Prostate gland (tissue), 2 donors: ENCODE data around the gene NR5A2. TPM values are rescaled to one million over a fixed set of nuclear protein-coding genes. Genes with fewer than 3 reads are reported as not detected.

Experiments used
- DNase-seq: peaks from one replicate; pipeline ENCODE4 v3.0.0-alpha.2; 2019; ENCODE audit warnings: low spot score
- H3K27ac ChIP-seq, 2 donors: fragments of 200-600 bp; sonication (generic); 2 replicates each; pipeline ENCODE4 v1.5.1; 2017 to 2019
- H3K27me3 ChIP-seq: fragments of 200-600 bp; sonication (generic); replicated peaks from 2 replicates; pipeline ENCODE4 v1.5.1; 2019; ENCODE audit not compliant: insufficient read depth
- H3K36me3 ChIP-seq, 2 donors: fragments of 200-600 bp; sonication (generic); 1 replicate in 1 of 2; 2 replicates in 1 of 2; pipeline versions ENCODE4 v1.5.1 to v1.8.1; 2017 to 2019
- H3K4me1 ChIP-seq: fragments of 200-600 bp; sonication (generic); replicated peaks from 2 replicates; pipeline ENCODE4 v1.5.1; 2019
- H3K4me3 ChIP-seq, 2 donors: fragments of 200-600 bp; sonication (generic); 2 replicates each; pipeline ENCODE4 v1.5.1; 2017 to 2019
- H3K9me3 ChIP-seq: fragments of 200-600 bp; sonication (generic); 2 replicates; pipeline ENCODE4 v1.5.1; 2017
- POLR2A ChIP-seq: fragments of 450-650 bp; IDR thresholded peaks from one replicate; pipeline ENCODE4 v1.6.1; 2016; ENCODE audit warnings: antibody characterized with exemption, mild to moderate bottlenecking
- POLR2AphosphoS5 ChIP-seq: sonication (generic); formaldehyde crosslinking; IDR thresholded peaks from one replicate; pipeline ENCODE4 v1.6.1; 2017; ENCODE audit warnings: antibody characterized with exemption
- WGBS: methylation state at CpG from one replicate; pipeline ENCODE4 v1.1.5; 2018; 5-methylcytosine and 5-hydroxymethylcytosine counted together
- intact Hi-C: fragments of 100-400 bp; cut with DNase I; formaldehyde crosslinking; loops from one replicate; pipeline ENCODE4 v1.14.2; 2022
- total RNA-seq, 2 donors: library from RNA; depleted of rRNA; stranded (reverse); fragments of >200 nt; gene quantifications; one replicate each; pipeline ENCODE4 v1.1.0, GENCODE V29; 2016
- TF ChIP-seq, protein P1 (sequence below), 4 experiments: fragments of 200-600 bp in 2 of 4; fragments of 450-650 bp in 2 of 4; sonication (generic) in 2 of 4; IDR thresholded peaks; 1 replicate in 3 of 4; 2 replicates in 1 of 4; pipeline ENCODE4 v1.5.1; 2016 to 2019; ENCODE audit warnings: antibody characterized with exemption in 4 of 4, mild to moderate bottlenecking in 2 of 4, moderate library complexity in 2 of 4

The NR5A2 gene
- total RNA-seq, 2 donors from 2014 or later = 0.87 to 2.7 TPM

- TF ChIP-seq POLR2AphosphoS5 = no peak
- TF ChIP-seq POLR2A = no peak
- TF ChIP-seq, protein P1, sequence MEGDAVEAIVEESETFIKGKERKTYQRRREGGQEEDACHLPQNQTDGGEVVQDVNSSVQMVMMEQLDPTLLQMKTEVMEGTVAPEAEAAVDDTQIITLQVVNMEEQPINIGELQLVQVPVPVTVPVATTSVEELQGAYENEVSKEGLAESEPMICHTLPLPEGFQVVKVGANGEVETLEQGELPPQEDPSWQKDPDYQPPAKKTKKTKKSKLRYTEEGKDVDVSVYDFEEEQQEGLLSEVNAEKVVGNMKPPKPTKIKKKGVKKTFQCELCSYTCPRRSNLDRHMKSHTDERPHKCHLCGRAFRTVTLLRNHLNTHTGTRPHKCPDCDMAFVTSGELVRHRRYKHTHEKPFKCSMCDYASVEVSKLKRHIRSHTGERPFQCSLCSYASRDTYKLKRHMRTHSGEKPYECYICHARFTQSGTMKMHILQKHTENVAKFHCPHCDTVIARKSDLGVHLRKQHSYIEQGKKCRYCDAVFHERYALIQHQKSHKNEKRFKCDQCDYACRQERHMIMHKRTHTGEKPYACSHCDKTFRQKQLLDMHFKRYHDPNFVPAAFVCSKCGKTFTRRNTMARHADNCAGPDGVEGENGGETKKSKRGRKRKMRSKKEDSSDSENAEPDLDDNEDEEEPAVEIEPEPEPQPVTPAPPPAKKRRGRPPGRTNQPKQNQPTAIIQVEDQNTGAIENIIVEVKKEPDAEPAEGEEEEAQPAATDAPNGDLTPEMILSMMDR (IDR thresholded peaks at IDR 0.05) = no peak
- Histone ChIP-seq H3K4me1 (no peaks in the 10 kb centered on the region), H3K27ac (no peak overlapping the region), H3K27me3 (no peaks in the 10 kb centered on the region), H3K36me3 (no peaks in the 10 kb centered on the region), H3K4me3 (no peak overlapping the region), H3K9me3 (no peaks in the 10 kb centered on the region)
- no peak for DNase-seq
- intact Hi-C loops = no loop called here
- WGBS = 75% methylated on average over 5 of the region's 5 CpGs
Observed at GRCh38 chr1:200081151-200081968, 53.9 kb downstream of the NR5A2 start.

- Histone ChIP-seq H3K9me3 (no peaks in the 10 kb centered on the region), H3K36me3 (no peaks in the 10 kb centered on the region), H3K4me3 (no peak overlapping the region), H3K27me3 (no peaks in the 10 kb centered on the region), H3K4me1 (no peaks in the 10 kb centered on the region), H3K27ac (no peak overlapping the region)
- intact Hi-C loops = no loop called here
- WGBS = 80% methylated on average over 3 of the region's 3 CpGs
- TF ChIP-seq, protein P1 (IDR thresholded peaks at IDR 0.05) = no peak
- TF ChIP-seq POLR2AphosphoS5 = no peak
- no peak for TF ChIP-seq POLR2A
- no peak for DNase-seq
Observed at GRCh38 chr1:200081969-200082245, 54.4 kb downstream of the NR5A2 start.

DNA sequence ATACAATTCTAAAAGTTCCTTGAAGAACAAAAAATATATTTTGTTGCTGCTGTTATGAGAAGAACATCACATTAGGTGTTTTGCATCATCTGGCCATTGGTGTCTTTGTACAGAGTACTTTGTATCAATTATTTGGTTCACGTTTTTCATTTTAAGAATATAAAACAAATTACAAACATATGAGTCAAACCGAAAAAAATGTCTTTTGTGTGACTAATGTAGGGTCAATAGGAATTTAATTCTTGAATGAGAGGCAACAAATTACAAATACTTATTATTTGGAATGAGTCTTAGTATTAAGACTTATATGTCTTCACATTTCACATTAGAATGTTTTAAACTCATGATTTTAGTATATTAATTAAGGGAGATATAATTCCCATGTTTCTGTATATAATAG is 54.8 kb downstream of the NR5A2 start:
- no peaks in the 10 kb centered on the region for H3K36me3 ChIP-seq
- no peaks in the 10 kb centered on the region for H3K27me3 ChIP-seq
- 79% methylated on average over 2 of the region's 2 CpGs for WGBS
- H3K4me1 ChIP-seq = no peaks in the 10 kb centered on the region
- H3K27ac ChIP-seq = no peak overlapping the region
- no peaks in the 10 kb centered on the region for H3K9me3 ChIP-seq
- no peak overlapping the region for H3K4me3 ChIP-seq
- TF ChIP-seq POLR2AphosphoS5 = no peak
- TF ChIP-seq, protein P1 (IDR thresholded peaks at IDR 0.05) = no peak
- TF ChIP-seq POLR2A = no peak
- intact Hi-C loops = no loop called here
- DNase-seq = no peak

DNA sequence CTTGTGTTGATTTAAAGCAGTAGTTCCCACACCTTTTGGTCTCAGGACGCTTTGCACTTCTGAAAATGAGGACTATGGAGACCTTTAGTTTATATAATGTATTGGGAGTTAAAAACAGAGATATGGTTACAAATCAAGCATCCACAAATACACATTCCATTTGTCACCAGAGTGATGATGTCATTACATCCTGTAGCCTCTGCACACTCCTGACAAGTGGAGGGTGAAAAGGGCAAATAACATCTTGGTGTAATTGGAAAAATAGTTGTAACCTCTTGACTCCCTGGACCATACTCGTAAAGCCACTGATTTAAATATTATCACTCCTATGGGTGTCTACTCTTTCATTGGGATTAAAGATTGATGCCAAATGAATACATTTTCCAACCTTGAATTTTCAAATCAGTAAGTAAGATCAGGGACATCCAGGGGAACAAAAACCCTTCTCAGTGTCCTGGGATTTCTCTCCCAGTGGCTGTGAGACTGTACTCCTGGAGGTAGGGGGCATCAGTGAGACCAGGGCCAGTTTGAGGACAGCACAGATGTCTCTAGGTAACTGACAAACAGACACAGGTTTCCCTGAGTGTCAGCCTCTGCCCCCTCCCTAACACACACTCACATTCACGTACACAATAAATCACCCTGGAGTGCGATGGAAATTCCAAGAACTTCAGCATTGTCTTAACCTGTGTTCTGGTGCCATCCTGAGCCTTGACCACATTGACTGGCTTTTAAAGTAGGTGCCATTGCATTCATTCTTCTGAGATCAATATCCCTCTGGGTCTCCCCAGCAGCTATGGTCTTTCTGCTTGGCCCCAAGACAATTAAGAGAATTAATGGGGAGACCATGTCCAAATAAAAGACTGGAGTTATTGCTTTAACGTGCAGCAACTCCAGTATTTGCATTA is 63.0 kb downstream of the NR5A2 start:
- Histone ChIP-seq H3K27ac (no peak overlapping the region), H3K27me3 (no peaks in the 10 kb centered on the region), H3K4me1 (no peaks in the 10 kb centered on the region), H3K9me3 (no peaks in the 10 kb centered on the region), H3K4me3 (no peak overlapping the region), H3K36me3 (no peaks in the 10 kb centered on the region)
- TF ChIP-seq POLR2A = no peak
- no peak for TF ChIP-seq POLR2AphosphoS5
- TF ChIP-seq, protein P1 (IDR thresholded peaks at IDR 0.05) = no peak
- 57% methylated on average over 5 of the region's 5 CpGs for WGBS
- intact Hi-C loops = no loop called here
- no peak for DNase-seq
